K562 (cell line): ENCODE results near the gene COL25A1. TPM values are rescaled to one million over a fixed set of nuclear protein-coding genes. Genes with fewer than 3 reads are reported as not detected.

Experiments used
- ATAC-seq: fragments of 200-7000 bp; cut with Tn5 transposase; 3 replicates; pipeline ENCODE4 v1.9.1; 2020; ENCODE audit warnings: moderate library complexity
- BruUV-seq: library from RNA; stranded (reverse); fragments of 400-500 nt; replicated peaks from 2 replicates; lab custom pipeline; 2021; lab: Mats Ljungman, UMichigan
- CTCF ChIA-PET: fragments of 300-600 bp; formaldehyde crosslinking; extraction: SDS; loops from one replicate; lab custom pipeline; 2021; ENCODE audit warnings: low intra/inter-chr PET ratio; lab: Yijun Ruan, JAX
- POLR2A ChIA-PET: fragments of 300-600, 350-650 bp; sonication (Branson Sonifier 250); formaldehyde crosslinking; extraction: SDS; loops from one replicate; lab custom pipeline; 2021; ENCODE audit warnings: antibody characterized with exemption, inconsistent platforms; lab: Yijun Ruan, JAX
- DNase-seq, 4 experiments: peaks; one replicate each; pipeline versions ENCODE4 v3.0.0 to v3.0.0-alpha.2; 2011 to 2018; ENCODE audit warnings: low spot score in 3 of 4, mixed read lengths in 3 of 4; ENCODE audit errors: extremely low read depth in 1 of 4
- FAIRE-seq: peaks from 2 replicates; lab custom pipeline; 2011; peaks lifted over from hg19 to GRCh38; lab: Jason Lieb, UNC
- H2AFZ ChIP-seq: 2 replicates; pipeline ENCODE4 v1.6.0; 2011; ENCODE audit warnings: low read depth, low read length, control low read depth, inconsistent platforms
- H3K27ac ChIP-seq: fragments of 200-600 bp; 3 replicates; pipeline ENCODE4 v1.8.0; 2011; ENCODE audit warnings: low read depth, mild to moderate bottlenecking, control low read depth, inconsistent platforms, low read length, moderate library complexity, mixed read lengths; ENCODE audit errors: extremely low read depth
- H3K27me3 ChIP-seq, 2 experiments: fragments of 300-600 bp in 1 of 2; 2 replicates in 1 of 2; 3 replicates in 1 of 2; pipeline versions ENCODE4 v1.6.0 to v1.8.0; 2011; ENCODE audit warnings: inconsistent platforms in 2 of 2, low read length in 2 of 2, mild to moderate bottlenecking in 1 of 2, mixed read lengths in 1 of 2, moderate library complexity in 1 of 2; ENCODE audit not compliant: control insufficient read depth in 2 of 2, insufficient read depth in 2 of 2
- H3K36me3 ChIP-seq: fragments of 300-600 bp; 3 replicates; pipeline ENCODE4 v1.8.0; 2011; ENCODE audit warnings: mild to moderate bottlenecking, low read length, inconsistent platforms; ENCODE audit not compliant: control insufficient read depth, insufficient read depth
- H3K4me1 ChIP-seq, 2 experiments: fragments of 200-600 bp in 1 of 2; replicated peaks in 1 of 2; 2 replicates in 1 of 2; 3 replicates in 1 of 2; pipeline versions ENCODE4 v1.5.1 to v1.8.0; 2011; ENCODE audit warnings: inconsistent platforms in 2 of 2, low read length in 2 of 2, mild to moderate bottlenecking in 1 of 2, mixed read lengths in 1 of 2, moderate library complexity in 1 of 2; ENCODE audit not compliant: control insufficient read depth in 2 of 2, insufficient read depth in 2 of 2
- H3K4me2 ChIP-seq: 2 replicates; pipeline ENCODE4 v1.6.1; 2011; ENCODE audit warnings: low read length, control low read depth, inconsistent platforms, mixed read lengths; ENCODE audit not compliant: insufficient read depth
- H3K4me3 ChIP-seq: fragments of 200-600 bp; sonication (generic), shearing (Covaris generic); 2 replicates; pipeline ENCODE4 v1.5.1; 2016; ENCODE audit warnings: control low read depth, inconsistent platforms
- H3K79me2 ChIP-seq: fragments of 200-600 bp; 3 replicates; pipeline ENCODE4 v1.8.0; 2011; ENCODE audit warnings: low read length, inconsistent platforms; ENCODE audit not compliant: control insufficient read depth, insufficient read depth
- H3K9ac ChIP-seq, 2 experiments: 2 replicates each; pipeline versions ENCODE4 v1.6.0 to v1.6.1; 2011; ENCODE audit warnings: low read depth in 2 of 2, low read length in 2 of 2, control low read depth in 1 of 2, inconsistent platforms in 1 of 2, mild to moderate bottlenecking in 1 of 2, mixed read lengths in 1 of 2; ENCODE audit not compliant: insufficient read depth in 1 of 2
- H3K9me1 ChIP-seq: one replicate; pipeline ENCODE4 v1.6.0; 2011; ENCODE audit warnings: inconsistent platforms, mild to moderate bottlenecking, low read length, moderate library complexity; ENCODE audit not compliant: control insufficient read depth, insufficient read depth
- H3K9me3 ChIP-seq: replicated peaks from 2 replicates; pipeline ENCODE4 v1.5.1; 2011; ENCODE audit warnings: low read depth, low read length, inconsistent platforms; ENCODE audit not compliant: control insufficient read depth, insufficient read depth
- H4K20me1 ChIP-seq: replicated peaks from 2 replicates; pipeline ENCODE4 v1.6.1; 2011; ENCODE audit warnings: low read length, inconsistent platforms, mixed read lengths; ENCODE audit not compliant: control insufficient read depth, insufficient read depth
- BRD9 ChIP-seq: fragments of 450-650 bp; IDR thresholded peaks from 2 replicates; pipeline ENCODE4 v1.6.1; 2018; ENCODE audit warnings: low read depth; ENCODE audit not compliant: partially characterized antibody
- BRF1 ChIP-seq: IDR thresholded peaks from 3 replicates; pipeline ENCODE4 v1.6.1; 2011; ENCODE audit warnings: borderline replicate concordance, mild to moderate bottlenecking; ENCODE audit not compliant: insufficient read length; ENCODE audit errors: extremely low read depth
- CSDE1 ChIP-seq, 2 experiments: fragments of 450-650 bp; IDR thresholded peaks; 2 replicates each; pipeline ENCODE4 v1.6.1; 2016; ENCODE audit warnings: mild to moderate bottlenecking in 1 of 2
- EGR1 ChIP-seq: fragments of 450-650 bp; conservative IDR thresholded peaks from 2 replicates; pipeline ENCODE4 v1.6.1; 2017; ENCODE audit warnings: mild to moderate bottlenecking
- GATAD2B ChIP-seq: fragments of 450-650 bp; IDR thresholded peaks from 2 replicates; pipeline ENCODE4 v1.6.1; 2017; ENCODE audit warnings: mild to moderate bottlenecking, borderline replicate concordance
- HCFC1 ChIP-seq: IDR thresholded peaks from 2 replicates; pipeline ENCODE4 v1.6.1; 2012; ENCODE audit warnings: low read depth, low read length, improper control_type of control experiment
- KDM1A ChIP-seq, 2 experiments: fragments of 450-650 bp; IDR thresholded peaks; 2 replicates each; pipeline ENCODE4 v1.6.1; 2016; ENCODE audit warnings: mild to moderate bottlenecking in 2 of 2
- KDM4B ChIP-seq, 2 experiments: fragments of 450-650 bp in 1 of 2; sonication (generic) in 1 of 2; IDR thresholded peaks; 2 replicates each; pipeline ENCODE4 v1.6.1; 2016 to 2017; ENCODE audit warnings: borderline replicate concordance in 2 of 2, antibody characterized with exemption in 1 of 2, low read depth in 1 of 2, mild to moderate bottlenecking in 1 of 2
- MCM2 ChIP-seq: fragments of 450-650 bp; IDR thresholded peaks from 2 replicates; pipeline ENCODE4 v1.6.1; 2017; ENCODE audit warnings: low read depth, mild to moderate bottlenecking
- MYNN ChIP-seq, 2 experiments: sonication (generic); formaldehyde crosslinking in 1 of 2; IDR thresholded peaks; 2 replicates each; pipeline versions ENCODE4 v1.5.0 to v1.6.1; 2016 to 2020; ENCODE audit warnings: antibody characterized with exemption in 1 of 2, missing genetic modification reagents in 1 of 2
- POLR2B ChIP-seq: fragments of 450-650 bp; IDR thresholded peaks from 2 replicates; pipeline ENCODE4 v1.6.1; 2018; ENCODE audit warnings: low read depth; ENCODE audit not compliant: partially characterized antibody
- THRAP3 ChIP-seq: fragments of 450-650 bp; IDR thresholded peaks from 2 replicates; pipeline ENCODE4 v1.6.1; 2016; ENCODE audit warnings: mild to moderate bottlenecking, inconsistent platforms, borderline replicate concordance
- ZNF316 ChIP-seq: fragments of 450-650 bp; IDR thresholded peaks from 2 replicates; pipeline ENCODE4 v1.6.1; 2016
- ZNF324 ChIP-seq: fragments of 250-450 bp; sonication (Bioruptor Pico); IDR thresholded peaks from 2 replicates; pipeline ENCODE4 v1.4.0; 2020; ENCODE audit warnings: mild to moderate bottlenecking
- ZNF583 ChIP-seq: fragments of 250-450 bp; sonication (Bioruptor Pico); IDR thresholded peaks from 2 replicates; pipeline ENCODE4 v1.4.0; 2020
- WGBS: fragments of 100-300 bp; shearing (Covaris generic); methylation state at CpG from one replicate; pipeline ENCODE4 v1.1.6; 2016; ENCODE audit warnings: low coverage, mixed read lengths; ENCODE audit not compliant: insufficient coverage; ENCODE audit errors: missing lambda C conversion rate; 5-methylcytosine and 5-hydroxymethylcytosine counted together
- in situ Hi-C: fragments of 300-500 bp; cut with MboI; formaldehyde crosslinking; loops from 4 replicates; pipeline ENCODE4 v1.15.0; 2018; ENCODE audit warnings: inconsistent platforms, mixed read lengths
- intact Hi-C: fragments of 100-400 bp; cut with micrococcal nuclease; formaldehyde crosslinking; loops from 2 replicates; pipeline ENCODE4 v1.14.2; 2022
- polyA plus RNA-seq, 8 experiments: library from polyadenylated mRNA; depleted of rRNA in 4 of 8; stranded (reverse) in 5 of 8; unstranded in 3 of 8; fragments of >200 nt; fragmentation: Nextera tagmentation in 2 of 8; fragmentation: Illumina TruSeq in 1 of 8; extraction: Ambion mirVana in 2 of 8; extraction: Trizol in 1 of 8; gene quantifications; 2 replicates each; pipeline versions ENCODE4 v1.2.1 to v1.2.3, GENCODE V29; 2011 to 2014; ENCODE audit warnings: inconsistent platforms in 1 of 8, missing spikeins in 1 of 8
- total RNA-seq, 7 experiments: library from RNA; depleted of rRNA in 6 of 7; stranded (reverse); fragments of >200 nt in 6 of 7; fragmentation: Illumina TruSeq in 2 of 7; extraction: Trizol in 2 of 7; gene quantifications; 2 replicates each; pipeline versions ENCODE4 v1.2.1 to v1.2.3, GENCODE V29; 2011 to 2021; ENCODE audit warnings: low replicate concordance in 1 of 7
- TF ChIP-seq, protein P1 (sequence below): sonication (generic); formaldehyde crosslinking; IDR thresholded peaks from 2 replicates; pipeline ENCODE4 v1.8.1; 2023; ENCODE audit warnings: mild to moderate bottlenecking, missing genetic modification reagents
- TF ChIP-seq, protein P2 (sequence below): sonication (generic); formaldehyde crosslinking; IDR thresholded peaks from 2 replicates; pipeline ENCODE4 v1.8.0; 2022; ENCODE audit warnings: missing genetic modification reagents, mild to moderate bottlenecking, borderline replicate concordance

Gene COL25A1
- total and polyA plus RNA-seq, 9 of the 15 experiments (the other 6 are each of a cell fraction or from before 2014, with no cell fraction given), result 0.03 to 0.62 (median 0.27) TPM

DNA sequence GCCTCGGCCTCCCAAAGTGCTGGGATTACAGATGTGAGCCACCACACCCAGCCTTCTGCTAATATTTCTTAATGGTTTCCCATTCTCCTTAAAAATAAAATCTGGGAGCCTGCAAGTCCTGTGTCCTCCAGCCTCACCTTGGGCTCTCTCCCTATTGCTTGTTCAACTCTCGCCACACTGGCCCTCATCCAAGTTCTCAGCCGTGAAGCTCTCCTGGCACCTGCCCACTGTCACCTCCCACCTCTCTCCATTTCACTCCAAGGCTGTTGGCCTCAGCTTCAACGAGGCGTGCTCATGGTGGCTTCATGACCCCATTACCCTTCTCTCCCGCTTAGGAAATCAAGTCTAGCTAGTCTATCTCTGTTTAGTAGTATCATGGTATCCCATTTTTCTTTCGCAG is 530.1 kb downstream of the COL25A1 start:
- no peak overlapping the region for H3K9ac ChIP-seq
- H2AFZ ChIP-seq, result no peak overlapping the region
- no peaks in the 10 kb centered on the region for H3K4me1 ChIP-seq
- no peak for TF ChIP-seq BRD9
- no peak for TF ChIP-seq KDM4B (IDR thresholded peaks at IDR 0.05; ENCODE audit: borderline replicate concordance in 2 of 2, low read depth in 1 of 2)
- TF ChIP-seq, protein P1, sequence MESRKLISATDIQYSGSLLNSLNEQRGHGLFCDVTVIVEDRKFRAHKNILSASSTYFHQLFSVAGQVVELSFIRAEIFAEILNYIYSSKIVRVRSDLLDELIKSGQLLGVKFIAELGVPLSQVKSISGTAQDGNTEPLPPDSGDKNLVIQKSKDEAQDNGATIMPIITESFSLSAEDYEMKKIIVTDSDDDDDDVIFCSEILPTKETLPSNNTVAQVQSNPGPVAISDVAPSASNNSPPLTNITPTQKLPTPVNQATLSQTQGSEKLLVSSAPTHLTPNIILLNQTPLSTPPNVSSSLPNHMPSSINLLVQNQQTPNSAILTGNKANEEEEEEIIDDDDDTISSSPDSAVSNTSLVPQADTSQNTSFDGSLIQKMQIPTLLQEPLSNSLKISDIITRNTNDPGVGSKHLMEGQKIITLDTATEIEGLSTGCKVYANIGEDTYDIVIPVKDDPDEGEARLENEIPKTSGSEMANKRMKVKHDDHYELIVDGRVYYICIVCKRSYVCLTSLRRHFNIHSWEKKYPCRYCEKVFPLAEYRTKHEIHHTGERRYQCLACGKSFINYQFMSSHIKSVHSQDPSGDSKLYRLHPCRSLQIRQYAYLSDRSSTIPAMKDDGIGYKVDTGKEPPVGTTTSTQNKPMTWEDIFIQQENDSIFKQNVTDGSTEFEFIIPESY (CRISPR knock-in tag), result no peak
- no peak for TF ChIP-seq THRAP3
- no peak for TF ChIP-seq ZNF316
- TF ChIP-seq ZNF583, result no peak
- TF ChIP-seq, protein P2, sequence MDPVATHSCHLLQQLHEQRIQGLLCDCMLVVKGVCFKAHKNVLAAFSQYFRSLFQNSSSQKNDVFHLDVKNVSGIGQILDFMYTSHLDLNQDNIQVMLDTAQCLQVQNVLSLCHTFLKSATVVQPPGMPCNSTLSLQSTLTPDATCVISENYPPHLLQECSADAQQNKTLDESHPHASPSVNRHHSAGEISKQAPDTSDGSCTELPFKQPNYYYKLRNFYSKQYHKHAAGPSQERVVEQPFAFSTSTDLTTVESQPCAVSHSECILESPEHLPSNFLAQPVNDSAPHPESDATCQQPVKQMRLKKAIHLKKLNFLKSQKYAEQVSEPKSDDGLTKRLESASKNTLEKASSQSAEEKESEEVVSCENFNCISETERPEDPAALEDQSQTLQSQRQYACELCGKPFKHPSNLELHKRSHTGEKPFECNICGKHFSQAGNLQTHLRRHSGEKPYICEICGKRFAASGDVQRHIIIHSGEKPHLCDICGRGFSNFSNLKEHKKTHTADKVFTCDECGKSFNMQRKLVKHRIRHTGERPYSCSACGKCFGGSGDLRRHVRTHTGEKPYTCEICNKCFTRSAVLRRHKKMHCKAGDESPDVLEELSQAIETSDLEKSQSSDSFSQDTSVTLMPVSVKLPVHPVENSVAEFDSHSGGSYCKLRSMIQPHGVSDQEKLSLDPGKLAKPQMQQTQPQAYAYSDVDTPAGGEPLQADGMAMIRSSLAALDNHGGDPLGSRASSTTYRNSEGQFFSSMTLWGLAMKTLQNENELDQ (CRISPR knock-in tag), result no peak
- TF ChIP-seq EGR1, result no peak
- TF ChIP-seq HCFC1, result no peak
- TF ChIP-seq MCM2, result no peak
- TF ChIP-seq KDM1A (IDR thresholded peaks at IDR 0.05), result no peak
- TF ChIP-seq POLR2B, result no peak
- TF ChIP-seq MYNN (IDR thresholded peaks at IDR 0.05), result no peak
- TF ChIP-seq MYNN (CRISPR knock-in tag; IDR thresholded peaks at IDR 0.05), result no peak
- TF ChIP-seq GATAD2B, result no peak
- TF ChIP-seq ZNF324, result no peak
- no peak for TF ChIP-seq BRF1
- no peak for TF ChIP-seq CSDE1 (IDR thresholded peaks at IDR 0.05)
- H4K20me1 ChIP-seq, result no peaks in the 10 kb centered on the region
- FAIRE-seq (no peak), DNase-seq (no peak), ATAC-seq (no peak)
- intact Hi-C loops (no loop called here), in situ Hi-C loops (no loop called here)
- ChIA-PET CTCF (no interaction called here), POLR2A (no interaction called here)
- H3K9me3 ChIP-seq, result no peaks in the 10 kb centered on the region
- H3K79me2 ChIP-seq, result no peaks in the 10 kb centered on the region
- H3K4me3 ChIP-seq, result no peak overlapping the region
- H3K4me2 ChIP-seq, result no peak overlapping the region
- BruUV-seq, result no TSS peak
- H3K27ac ChIP-seq, result no peak overlapping the region
- H3K36me3 ChIP-seq, result no peaks in the 10 kb centered on the region
- H3K27me3 ChIP-seq, result peaks cover 8 to 28% of the 10 kb centered on the region in 2 experiments; a peak in 4 of 5 replicates
- H3K9me1 ChIP-seq, result no peaks in the 10 kb centered on the region
- 4% methylated on average over 7 of the region's 7 CpGs for WGBS
